HepG2 (cell line): ENCODE results near the gene NOVA2. TPM values are rescaled to one million over a fixed set of nuclear protein-coding genes. Genes with fewer than 3 reads are reported as not detected.

Experiments
- ARID2 ChIP-seq: sonication (generic); formaldehyde crosslinking; IDR thresholded peaks from 2 replicates; pipeline ENCODE4 v1.8.1; 2022; ENCODE audit warnings: mild to moderate bottlenecking, missing genetic modification reagents, borderline replicate concordance
- CBX1 ChIP-seq: IDR thresholded peaks from one replicate; pipeline ENCODE4 v1.6.1; 2016; ENCODE audit warnings: antibody characterized with exemption, low read depth
- CREM ChIP-seq, 2 experiments: sonication (generic) in 1 of 2; formaldehyde crosslinking in 1 of 2; IDR thresholded peaks; 2 replicates each; pipeline versions ENCODE4 v1.4.0 to v1.6.1; 2016 to 2020; ENCODE audit warnings: antibody characterized with exemption in 1 of 2, mild to moderate bottlenecking in 1 of 2, missing genetic modification reagents in 1 of 2
- CTCF ChIP-seq: sonication (generic); formaldehyde crosslinking; IDR thresholded peaks from 2 replicates; pipeline ENCODE4 v1.5.0; 2020; ENCODE audit warnings: mild to moderate bottlenecking, missing genetic modification reagents, moderate library complexity
- ELF4 ChIP-seq: sonication (generic); formaldehyde crosslinking; IDR thresholded peaks from 2 replicates; pipeline ENCODE4 v1.5.0; 2020; ENCODE audit warnings: missing genetic modification reagents, mild to moderate bottlenecking, moderate library complexity, borderline replicate concordance
- FOSL2 ChIP-seq: sonication (generic); formaldehyde crosslinking; IDR thresholded peaks from 2 replicates; pipeline ENCODE4 v1.4.0; 2020; ENCODE audit warnings: missing genetic modification reagents
- GMEB2 ChIP-seq: IDR thresholded peaks from 2 replicates; pipeline ENCODE4 v1.6.1; 2016; ENCODE audit warnings: missing biosample characterization, missing genetic modification reagents, low read depth
- HNF4A ChIP-seq: sonication (generic); formaldehyde crosslinking; IDR thresholded peaks from 2 replicates; pipeline ENCODE4 v1.4.0; 2020; ENCODE audit warnings: missing genetic modification reagents
- IKZF5 ChIP-seq: IDR thresholded peaks from 2 replicates; pipeline ENCODE4 v1.6.1; 2018; ENCODE audit warnings: missing genetic modification reagents, mild to moderate bottlenecking, missing compliant biosample characterization
- KAT8 ChIP-seq: IDR thresholded peaks from 2 replicates; pipeline ENCODE4 v1.6.1; 2016; ENCODE audit warnings: missing genetic modification reagents, missing compliant biosample characterization
- KLF9 ChIP-seq: IDR thresholded peaks from 2 replicates; pipeline ENCODE4 v1.6.1; 2016; ENCODE audit warnings: low read depth
- NBN ChIP-seq: fragments of 450-650 bp; conservative IDR thresholded peaks from 2 replicates; pipeline ENCODE4 v1.6.1; 2017
- RELA ChIP-seq: sonication (generic); formaldehyde crosslinking; IDR thresholded peaks from 2 replicates; pipeline ENCODE4 v1.4.0; 2020; ENCODE audit warnings: missing genetic modification reagents
- RFXANK ChIP-seq: IDR thresholded peaks from 2 replicates; pipeline ENCODE4 v1.6.1; 2016
- SALL1 ChIP-seq: sonication (generic); formaldehyde crosslinking; IDR thresholded peaks from 2 replicates; pipeline ENCODE4 v1.8.0; 2022; ENCODE audit warnings: mild to moderate bottlenecking, missing genetic modification reagents
- TCF7 ChIP-seq: sonication (generic); IDR thresholded peaks from 2 replicates; pipeline ENCODE4 v1.6.1; 2016; ENCODE audit warnings: antibody characterized with exemption, low read depth
- TFAP4 ChIP-seq: sonication (generic); IDR thresholded peaks from 2 replicates; pipeline ENCODE4 v1.6.1; 2016; ENCODE audit warnings: low read depth, borderline replicate concordance
- ZFP36 ChIP-seq: fragments of 150-350 bp; IDR thresholded peaks from 2 replicates; pipeline ENCODE4 v1.6.1; 2018; ENCODE audit warnings: borderline replicate concordance, low read length, low read depth; ENCODE audit not compliant: partially characterized antibody
- ZNF512 ChIP-seq: sonication (generic); formaldehyde crosslinking; IDR thresholded peaks from 2 replicates; pipeline ENCODE4 v1.4.0; 2020; ENCODE audit warnings: mild to moderate bottlenecking, missing genetic modification reagents
- ZNF576 ChIP-seq: sonication (generic); formaldehyde crosslinking; IDR thresholded peaks from 2 replicates; pipeline ENCODE4 v1.4.0; 2020; ENCODE audit warnings: mild to moderate bottlenecking, missing genetic modification reagents
- ZNF619 ChIP-seq: sonication (generic); formaldehyde crosslinking; IDR thresholded peaks from 2 replicates; pipeline ENCODE4 v1.4.0; 2020; ENCODE audit warnings: mild to moderate bottlenecking, missing genetic modification reagents
- ZNF839 ChIP-seq: sonication (generic); formaldehyde crosslinking; IDR thresholded peaks from 2 replicates; pipeline ENCODE4 v1.4.0; 2020; ENCODE audit warnings: missing genetic modification reagents, mild to moderate bottlenecking, borderline replicate concordance
- ZNF850 ChIP-seq: sonication (generic); formaldehyde crosslinking; conservative IDR thresholded peaks from 2 replicates; pipeline ENCODE4 v1.9.0; 2021; ENCODE audit warnings: mild to moderate bottlenecking, missing genetic modification reagents
- polyA plus RNA-seq, 8 experiments: library from polyadenylated mRNA; depleted of rRNA in 3 of 8; stranded (reverse) in 7 of 8; unstranded in 1 of 8; fragments of >200 nt; fragmentation: Illumina TruSeq in 4 of 8; extraction: Trizol in 4 of 8; gene quantifications; 2 replicates each; pipeline versions ENCODE4 v1.2.1 to v1.2.3, GENCODE V29; 2011 to 2016; ENCODE audit warnings: low read depth in 4 of 8, missing spikeins in 1 of 8, mixed read lengths in 1 of 8; ENCODE audit not compliant: insufficient read depth in 1 of 8
- total RNA-seq, 5 experiments: library from RNA; depleted of rRNA; stranded (reverse); fragments of >200 nt; fragmentation: Illumina TruSeq; extraction: Trizol; gene quantifications; 2 replicates each; pipeline ENCODE4 v1.2.3, GENCODE V29; 2016; ENCODE audit warnings: low read depth in 1 of 5

NOVA2 gene
- total and polyA plus RNA-seq, 2 of the 13 experiments (the other 11 are each of a cell fraction or from before 2014, with no cell fraction given) = not detected

- TF ChIP-seq TFAP4 = peak; percentile 30; the same call in 1 of the 2 replicates
- no peak for TF ChIP-seq ZNF619
- no peak for TF ChIP-seq ZNF512 (CRISPR knock-in tag)
- TF ChIP-seq CREM (IDR thresholded peaks at IDR 0.05) = peak; percentile 87
- no peak for TF ChIP-seq CREM (CRISPR knock-in tag; IDR thresholded peaks at IDR 0.05)
- TF ChIP-seq ELF4 (CRISPR knock-in tag) = peak; percentile 97; the same call in 1 of the 2 replicates
- no peak for TF ChIP-seq TCF7
- TF ChIP-seq RELA (CRISPR knock-in tag) = no peak
- no peak for TF ChIP-seq ZFP36
- no peak for TF ChIP-seq ARID2 (CRISPR knock-in tag)
- no peak; the same call in 1 of the 2 replicates for TF ChIP-seq IKZF5 (CRISPR knock-in tag)
- peak; percentile 90 for TF ChIP-seq KAT8 (CRISPR knock-in tag)
- no peak for TF ChIP-seq CBX1
- TF ChIP-seq ZNF850 (CRISPR knock-in tag) = no peak
- TF ChIP-seq RFXANK (CRISPR knock-in tag) = no peak
- no peak for TF ChIP-seq ZNF576 (CRISPR knock-in tag)
- no peak for TF ChIP-seq FOSL2 (CRISPR knock-in tag)
- TF ChIP-seq HNF4A (CRISPR knock-in tag) = no peak
- TF ChIP-seq CTCF (CRISPR knock-in tag) = no peak
- TF ChIP-seq ZNF839 (CRISPR knock-in tag) = no peak
- TF ChIP-seq KLF9 (CRISPR knock-in tag) = no peak
- TF ChIP-seq GMEB2 = no peak
- no peak for TF ChIP-seq NBN
- TF ChIP-seq SALL1 (CRISPR knock-in tag) = 0 out of 2 replicates have a peak, but pooled peaks have one; percentile 42
Observed at GRCh38 chr19:45994998-45995714, 21.5 kb upstream of the NOVA2 start, which contains the start of gene CCDC61 (continued).
